A549 (cell line): ENCODE measurements around the gene SPAG6.

Experiments
- CEBPB ChIP-seq, 2 experiments: fragments of >200 bp in 1 of 2; sonication (Bioruptor Twin) in 1 of 2; formaldehyde crosslinking in 1 of 2; IDR thresholded peaks; 2 replicates each; pipeline ENCODE4 v1.6.1; 2012 to 2016
- CTCF ChIP-seq: fragments of >200 bp; sonication (Bioruptor Twin); formaldehyde crosslinking; IDR thresholded peaks from 3 replicates; pipeline ENCODE4 v1.5.1; 2016
- EHMT2 ChIP-seq: fragments of 200-600 bp; sonication (generic); IDR thresholded peaks from 2 replicates; pipeline ENCODE4 v1.6.1; 2016; ENCODE audit warnings: antibody characterized with exemption, low read depth, mild to moderate bottlenecking, moderate library complexity
- EP300 ChIP-seq, 2 experiments: fragments of >200 bp; sonication (Bioruptor Twin); formaldehyde crosslinking; IDR thresholded peaks; 2 replicates in 1 of 2; 3 replicates in 1 of 2; pipeline ENCODE4 v1.6.1; 2016 to 2017
- HDAC2 ChIP-seq: fragments of 200-600 bp; sonication (generic); IDR thresholded peaks from 2 replicates; pipeline ENCODE4 v1.6.1; 2016
- HOXA7 ChIP-seq: fragments of 250-450 bp; sonication (Bioruptor Pico); IDR thresholded peaks from 2 replicates; pipeline ENCODE4 v1.5.0; 2020; ENCODE audit warnings: mild to moderate bottlenecking, moderate library complexity
- JUN ChIP-seq, 2 experiments: fragments of >200 bp; sonication (Bioruptor Twin); formaldehyde crosslinking; IDR thresholded peaks; 2 replicates in 1 of 2; 3 replicates in 1 of 2; pipeline ENCODE4 v1.6.1; 2016 to 2017
- KDM1A ChIP-seq: fragments of 200-600 bp; sonication (generic); IDR thresholded peaks from 2 replicates; pipeline ENCODE4 v1.6.1; 2016; ENCODE audit warnings: low read depth, mild to moderate bottlenecking
- MYC ChIP-seq: IDR thresholded peaks from 2 replicates; pipeline ENCODE4 v1.6.1; 2012; ENCODE audit warnings: mild to moderate bottlenecking, inconsistent platforms, low read length, improper control_type of control experiment, borderline replicate concordance
- POLR2A ChIP-seq: IDR thresholded peaks from 2 replicates; pipeline ENCODE4 v1.6.1; 2012; ENCODE audit warnings: mild to moderate bottlenecking, low read length
- POLR2AphosphoS2 ChIP-seq: conservative IDR thresholded peaks from 2 replicates; pipeline ENCODE4 v1.6.1; 2012; ENCODE audit warnings: low read length, improper control_type of control experiment, inconsistent platforms
- RAD21 ChIP-seq, 2 experiments: fragments of >200 bp in 1 of 2; sonication (Bioruptor Twin) in 1 of 2; formaldehyde crosslinking in 1 of 2; IDR thresholded peaks in 1 of 2; conservative IDR thresholded peaks in 1 of 2; 2 replicates in 1 of 2; 3 replicates in 1 of 2; pipeline ENCODE4 v1.6.1; 2012 to 2018; ENCODE audit warnings: inconsistent platforms in 1 of 2
- TP53 ChIP-seq: fragments of 250-450 bp; sonication (Bioruptor Pico); IDR thresholded peaks from 2 replicates; pipeline ENCODE4 v1.5.0; 2021; ENCODE audit warnings: mild to moderate bottlenecking, moderate library complexity
- TF ChIP-seq, protein P1 (sequence below): IDR thresholded peaks from 2 replicates; pipeline ENCODE4 v1.6.1; 2012

- TF ChIP-seq CTCF (no peak), HOXA7 (no peak), KDM1A (no peak), HDAC2 (no peak), EP300 (IDR thresholded peaks at IDR 0.05) (no peak), MYC (no peak), JUN (IDR thresholded peaks at IDR 0.05) (no peak), CEBPB (IDR thresholded peaks at IDR 0.05) (no peak), POLR2AphosphoS2 (no peak), RAD21 (conservative IDR thresholded peaks at IDR 0.05 in 1 of 2, IDR thresholded peaks at IDR 0.05 in 1 of 2) (no peak), EHMT2 (no peak), TP53 (CRISPR knock-in tag) (no peak), POLR2A (no peak)
- TF ChIP-seq, protein P1, sequence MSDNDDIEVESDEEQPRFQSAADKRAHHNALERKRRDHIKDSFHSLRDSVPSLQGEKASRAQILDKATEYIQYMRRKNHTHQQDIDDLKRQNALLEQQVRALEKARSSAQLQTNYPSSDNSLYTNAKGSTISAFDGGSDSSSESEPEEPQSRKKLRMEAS: no peak
These were observed 22.6 kb upstream of the SPAG6 start for GRCh38 chr10:22322641-22323160.
